Endothelial cell of umbilical vein (primary cell): ENCODE data around the gene MAN2A1. TPM values are rescaled to one million over a fixed set of nuclear protein-coding genes. Genes with fewer than 3 reads are reported as not detected.

Experiments
- BruUV-seq: library from RNA; stranded (reverse); fragments of 400-500 nt; replicated peaks from 2 replicates; lab custom pipeline; 2021; lab: Mats Ljungman, UMichigan
- CTCF ChIA-PET: fragments of 300-600, 350-600 bp; sonication (Branson Sonifier 250); formaldehyde crosslinking; loops from one replicate; lab custom pipeline; 2021; ENCODE audit warnings: antibody characterized with exemption, inconsistent platforms; lab: Charles Lee
- POLR2A ChIA-PET: fragments of 300-600, 350-600 bp; sonication (Branson Sonifier 250); formaldehyde crosslinking; loops from one replicate; lab custom pipeline; 2021; ENCODE audit warnings: antibody characterized with exemption, inconsistent platforms; lab: Charles Lee
- DNase-seq: peaks from one replicate; pipeline ENCODE4 v3.0.0-alpha.2; 2011; ENCODE audit warnings: low read depth, low spot score
- FAIRE-seq: peaks from 2 replicates; lab custom pipeline; 2011; peaks lifted over from hg19 to GRCh38; lab: Jason Lieb, UNC
- H2AFZ ChIP-seq: 2 replicates; pipeline ENCODE4 v1.6.0; 2012; ENCODE audit warnings: low read depth, low read length, control low read depth, inconsistent platforms
- H3K27ac ChIP-seq: 2 replicates; pipeline ENCODE4 v1.5.1; 2011; ENCODE audit warnings: low read depth, mild to moderate bottlenecking, control low read depth, low read length, moderate library complexity; ENCODE audit not compliant: insufficient read depth
- H3K27me3 ChIP-seq, 2 experiments: 2 replicates each; pipeline versions ENCODE4 v1.6.0 to v1.6.1; 2011; ENCODE audit warnings: low read length in 2 of 2, mixed read lengths in 1 of 2; ENCODE audit not compliant: control insufficient read depth in 2 of 2, insufficient read depth in 2 of 2
- H3K36me3 ChIP-seq, 2 experiments: 2 replicates in 1 of 2; 3 replicates in 1 of 2; pipeline ENCODE4 v1.5.1; 2011; ENCODE audit warnings: low read length in 2 of 2, mild to moderate bottlenecking in 1 of 2, moderate library complexity in 1 of 2; ENCODE audit not compliant: control insufficient read depth in 2 of 2, insufficient read depth in 2 of 2; ENCODE audit errors: extremely low read depth in 1 of 2
- H3K4me1 ChIP-seq: 3 replicates; pipeline ENCODE4 v1.5.1; 2011; ENCODE audit warnings: mild to moderate bottlenecking, low read length; ENCODE audit not compliant: control insufficient read depth, insufficient read depth; ENCODE audit errors: extremely low read depth
- H3K4me2 ChIP-seq: 2 replicates; pipeline ENCODE4 v1.6.1; 2011; ENCODE audit warnings: low read length, control low read depth, mixed read lengths; ENCODE audit not compliant: insufficient read depth
- H3K4me3 ChIP-seq, 3 experiments: fragments of 200-600 bp in 1 of 3; sonication (generic), shearing (Covaris generic) in 1 of 3; replicated peaks in 1 of 3; 2 replicates each; pipeline ENCODE4 v1.5.1; 2011 to 2016; ENCODE audit warnings: control low read depth in 3 of 3, low read length in 3 of 3, mild to moderate bottlenecking in 2 of 3, inconsistent platforms in 1 of 3, low read depth in 1 of 3, moderate library complexity in 1 of 3; ENCODE audit not compliant: insufficient read depth in 1 of 3
- H3K79me2 ChIP-seq: 2 replicates; pipeline ENCODE4 v1.6.0; 2012; ENCODE audit warnings: low read length, inconsistent platforms; ENCODE audit not compliant: control insufficient read depth, insufficient read depth
- H3K9ac ChIP-seq: replicated peaks from 2 replicates; pipeline ENCODE3; 2011; ENCODE audit warnings: low read length, control low read depth; ENCODE audit not compliant: insufficient read depth; ENCODE audit errors: extremely low read depth
- H3K9me1 ChIP-seq: replicated peaks from 3 replicates; pipeline ENCODE4 v1.6.0; 2011; ENCODE audit warnings: mild to moderate bottlenecking, low read length; ENCODE audit not compliant: control insufficient read depth, insufficient read depth; ENCODE audit errors: extremely low read depth
- H3K9me3 ChIP-seq: replicated peaks from 2 replicates; pipeline ENCODE4 v1.5.1; 2012; ENCODE audit warnings: low read length, inconsistent platforms; ENCODE audit not compliant: control insufficient read depth, insufficient read depth
- H4K20me1 ChIP-seq: replicated peaks from 2 replicates; pipeline ENCODE3; 2011; ENCODE audit warnings: mild to moderate bottlenecking, low read length; ENCODE audit not compliant: control insufficient read depth, insufficient read depth; ENCODE audit errors: extremely low read depth
- CTCF ChIP-seq, 2 donors: IDR thresholded peaks; 1 replicate in 1 of 2; 2 replicates in 1 of 2; pipeline ENCODE4 v1.5.1; 2011; ENCODE audit warnings: low read length in 2 of 2, mild to moderate bottlenecking in 2 of 2, moderate library complexity in 2 of 2, control low read depth in 1 of 2, inconsistent platforms in 1 of 2, low read depth in 1 of 2; ENCODE audit not compliant: insufficient read depth in 1 of 2; ENCODE audit errors: extremely low read depth in 1 of 2
- EZH2 ChIP-seq: IDR thresholded peaks from 2 replicates; pipeline ENCODE4 v1.6.1; 2012; ENCODE audit warnings: borderline replicate concordance, low read depth, mild to moderate bottlenecking, moderate library complexity, low read length, inconsistent platforms; ENCODE audit not compliant: severe bottlenecking
- FOS ChIP-seq: IDR thresholded peaks from 2 replicates; pipeline ENCODE4 v1.6.1; 2011; ENCODE audit warnings: mild to moderate bottlenecking, low read length, moderate library complexity, borderline replicate concordance; ENCODE audit not compliant: insufficient read depth
- GATA2 ChIP-seq: IDR thresholded peaks from 2 replicates; pipeline ENCODE4 v1.7.0; 2011; ENCODE audit warnings: low read depth, mild to moderate bottlenecking, moderate library complexity, mixed read lengths, low read length; ENCODE audit not compliant: insufficient read length, insufficient read depth
- JUN ChIP-seq: IDR thresholded peaks from 2 replicates; pipeline ENCODE4 v1.6.1; 2011; ENCODE audit warnings: borderline replicate concordance, low read depth; ENCODE audit not compliant: insufficient read length, insufficient read depth
- MAX ChIP-seq: IDR thresholded peaks from 2 replicates; pipeline ENCODE4 v1.6.1; 2011; ENCODE audit not compliant: insufficient read depth, insufficient read length
- MYC ChIP-seq: IDR thresholded peaks from one replicate; pipeline ENCODE4 v1.6.1; 2011; ENCODE audit warnings: mild to moderate bottlenecking, low read depth, low read length
- POLR2A ChIP-seq: IDR thresholded peaks from 2 replicates; pipeline ENCODE4 v1.6.1; 2012; ENCODE audit warnings: low read depth, mild to moderate bottlenecking, control low read depth, low read length
- POLR2AphosphoS5 ChIP-seq: IDR thresholded peaks from 2 replicates; pipeline ENCODE4 v1.6.1; 2012; ENCODE audit warnings: low read depth, mild to moderate bottlenecking, control low read depth, low read length, moderate library complexity; ENCODE audit not compliant: insufficient read depth
- dilution Hi-C: fragments of 300-500 bp; cut with MboI; formaldehyde crosslinking; loops from one replicate; pipeline ENCODE4 v1.15.0; 2019; ENCODE audit warnings: low sequenced_read_pairs; ENCODE audit not compliant: extremely low pct_ligation_motif_present
- intact Hi-C: fragments of 100-400 bp; cut with micrococcal nuclease; formaldehyde crosslinking; loops from one replicate; pipeline ENCODE4 v1.10.0; 2022
- polyA plus RNA-seq, 4 experiments: library from polyadenylated mRNA; depleted of rRNA in 3 of 4; stranded (reverse) in 3 of 4; unstranded in 1 of 4; fragments of >200 nt; gene quantifications; 2 replicates each; pipeline versions ENCODE4 v1.2.1 to v1.2.3, GENCODE V29; 2011 to 2012; ENCODE audit warnings: missing spikeins in 1 of 4
- total RNA-seq: library from RNA; stranded (reverse); gene quantifications from 2 replicates; pipeline ENCODE4 v1.2.3, GENCODE V29; 2021

MAN2A1 gene
- total and polyA plus RNA-seq, 2 donors (not counting 3 experiments of a cell fraction or from before 2014, with no cell fraction given) = 20.8 to 54.8 TPM

GRCh38 chr5:109857405-109858031, 167.8 kb downstream of the MAN2A1 start:
- Histone ChIP-seq H2AFZ (no peak overlapping the region), H3K79me2 (no peaks in the 10 kb centered on the region), H3K4me3 (no peak overlapping the region), H4K20me1 (no peaks in the 10 kb centered on the region), H3K27me3 (no peaks in the 10 kb centered on the region), H3K4me2 (no peak overlapping the region), H3K4me1 (peaks cover 8% of the 10 kb centered on the region), H3K9me3 (no peaks in the 10 kb centered on the region), H3K9ac (no peak overlapping the region), H3K27ac (no peak overlapping the region), H3K36me3 (no peaks in the 10 kb centered on the region), H3K9me1 (no peaks in the 10 kb centered on the region)
- no TSS peak for BruUV-seq
- CTCF ChIA-PET = interaction anchor here (1.9 kb wide), 1 partner anchor 8 kb away, joined by 6 read pairs; no protein-coding TSS in a partner anchor
- no peak for TF ChIP-seq POLR2A
- no peak for TF ChIP-seq POLR2AphosphoS5
- no peak for TF ChIP-seq MYC
- no peak for TF ChIP-seq JUN
- no peak for TF ChIP-seq MAX
- TF ChIP-seq CTCF (IDR thresholded peaks at IDR 0.05; ENCODE audit: extremely low read depth in 1 of 2, insufficient read depth in 1 of 2, low read depth in 1 of 2, low read length in 2 of 2) = no peak
- TF ChIP-seq FOS = no peak
- no peak for TF ChIP-seq GATA2
- no peak for TF ChIP-seq EZH2
- no peak for DNase-seq
- peak; percentile 64 for FAIRE-seq
- dilution Hi-C loops = no loop called here
- POLR2A ChIA-PET = interaction anchor here (1.0 kb wide), 1 partner anchor 8 kb away, joined by 4 read pairs; no protein-coding TSS in a partner anchor
- intact Hi-C loops = no loop called here
